Skeletal muscle tissue (tissue), 4 donors: ENCODE data around the gene CFAP100. TPM values are rescaled to one million over a fixed set of nuclear protein-coding genes. Genes with fewer than 3 reads are reported as not detected.

Source experiments
- H3K27ac ChIP-seq: one replicate; pipeline ENCODE4 v1.7.0; 2013; ENCODE audit warnings: mild to moderate bottlenecking, low read depth, low read length, inconsistent platforms
- H3K27me3 ChIP-seq, 3 donors: one replicate each; pipeline ENCODE4 v1.7.0; 2013; ENCODE audit warnings: low read length in 3 of 3; ENCODE audit not compliant: control insufficient read depth in 3 of 3, insufficient read depth in 3 of 3
- H3K36me3 ChIP-seq, 3 donors: one replicate each; pipeline ENCODE4 v1.7.0; 2013; ENCODE audit warnings: low read length in 3 of 3; ENCODE audit not compliant: control insufficient read depth in 3 of 3, insufficient read depth in 3 of 3
- H3K4me1 ChIP-seq, 3 donors: one replicate each; pipeline ENCODE4 v1.7.0; 2013; ENCODE audit warnings: low read length in 3 of 3, mild to moderate bottlenecking in 3 of 3; ENCODE audit not compliant: control insufficient read depth in 3 of 3, insufficient read depth in 3 of 3
- H3K4me3 ChIP-seq, 3 donors: one replicate each; pipeline ENCODE4 v1.7.0; 2013; ENCODE audit warnings: low read length in 3 of 3
- H3K9ac ChIP-seq, 3 donors: one replicate each; pipeline ENCODE4 v1.7.0; 2013; ENCODE audit warnings: low read length in 3 of 3, mild to moderate bottlenecking in 3 of 3, moderate library complexity in 2 of 3, low read depth in 1 of 3
- H3K9me3 ChIP-seq, 3 donors: one replicate each; pipeline ENCODE4 v1.7.0; 2013; ENCODE audit warnings: low read length in 3 of 3; ENCODE audit not compliant: control insufficient read depth in 3 of 3
- total RNA-seq: library from RNA; depleted of rRNA; stranded (reverse); fragments of >200 nt; gene quantifications from one replicate; pipeline ENCODE4 v1.2.3, GENCODE V29; 2014
- donor health status: Osteomylitis.

CFAP100 gene
- total RNA-seq, 1 donor from 2014 or later: not detected

DNA sequence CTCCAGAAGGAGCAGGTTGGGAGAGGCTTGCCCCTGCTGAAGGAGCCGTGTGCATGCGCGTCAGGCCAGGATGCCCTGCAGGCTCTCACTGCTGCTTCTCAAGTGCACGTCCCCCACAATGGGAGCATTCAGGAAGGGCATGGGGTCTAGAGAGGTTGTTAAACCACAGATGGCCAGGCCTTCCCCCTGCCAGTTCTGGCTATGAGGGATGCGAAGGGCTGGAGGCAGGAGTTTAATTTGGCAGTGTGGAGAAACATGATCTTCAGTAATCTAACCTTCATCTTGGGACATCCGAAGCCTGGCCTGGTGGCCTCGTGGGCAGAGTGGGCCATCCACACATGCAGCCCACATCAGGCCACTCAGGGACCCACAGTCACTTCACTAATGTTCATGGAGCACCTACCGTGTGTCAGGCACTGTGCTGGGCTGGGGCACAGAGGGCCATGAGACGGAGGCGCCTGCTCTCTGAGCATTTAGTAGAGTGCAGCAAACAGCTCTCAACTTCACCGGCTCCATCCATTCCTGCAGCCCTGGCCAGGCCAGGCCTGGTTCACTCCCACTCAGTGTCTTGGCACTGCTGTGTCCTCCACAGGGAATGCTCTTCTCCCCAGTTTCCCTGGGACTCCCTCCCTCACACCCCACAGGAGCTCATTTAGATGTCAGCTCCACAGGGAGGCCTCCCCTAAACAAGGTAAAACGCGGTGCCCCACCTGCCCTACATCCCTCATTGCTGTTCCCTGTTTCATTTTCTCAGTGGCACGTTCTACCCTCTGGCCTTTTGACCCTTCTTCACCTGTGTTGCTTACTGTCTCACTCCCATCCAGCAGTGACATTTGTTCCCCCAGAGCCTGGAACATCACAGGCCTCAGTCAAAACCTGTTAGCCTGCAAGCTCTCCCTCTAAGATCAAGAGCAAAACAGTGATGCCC, 4.0 kb downstream of the CFAP100 start:
- Histone ChIP-seq H3K4me1 (peaks cover 0 to 3% (median 2%) of the 10 kb centered on the region in 3 donors), H3K36me3 (no peaks in the 10 kb centered on the region), H3K27me3 (peaks cover 13 to 23% (median 21%) of the 10 kb centered on the region in 3 donors), H3K4me3 (no peak overlapping the region), H3K9ac (no peak overlapping the region), H3K27ac (no peak overlapping the region), H3K9me3 (no peaks in the 10 kb centered on the region)

DNA sequence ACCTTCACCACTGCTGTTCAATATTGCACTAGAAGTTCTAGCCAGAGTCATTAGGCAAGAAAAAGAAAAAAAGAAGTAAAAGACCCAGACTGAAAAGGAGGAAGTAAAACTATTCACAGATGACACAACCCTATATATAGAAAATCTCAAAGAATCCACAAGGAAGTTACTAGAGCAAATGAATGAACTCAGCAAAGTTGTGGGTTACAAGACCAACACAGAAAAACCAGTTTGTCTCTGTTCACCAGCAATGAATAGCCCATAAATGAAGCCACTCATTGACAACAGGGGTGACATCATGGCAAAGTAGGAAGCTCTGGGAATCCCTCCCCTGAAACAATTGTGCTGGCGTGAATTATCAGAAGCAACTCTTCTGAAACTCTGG, 4.6 kb downstream of the CFAP100 start:
- Histone ChIP-seq H3K4me3 (no peak overlapping the region), H3K36me3 (no peaks in the 10 kb centered on the region), H3K27ac (no peak overlapping the region)

DNA sequence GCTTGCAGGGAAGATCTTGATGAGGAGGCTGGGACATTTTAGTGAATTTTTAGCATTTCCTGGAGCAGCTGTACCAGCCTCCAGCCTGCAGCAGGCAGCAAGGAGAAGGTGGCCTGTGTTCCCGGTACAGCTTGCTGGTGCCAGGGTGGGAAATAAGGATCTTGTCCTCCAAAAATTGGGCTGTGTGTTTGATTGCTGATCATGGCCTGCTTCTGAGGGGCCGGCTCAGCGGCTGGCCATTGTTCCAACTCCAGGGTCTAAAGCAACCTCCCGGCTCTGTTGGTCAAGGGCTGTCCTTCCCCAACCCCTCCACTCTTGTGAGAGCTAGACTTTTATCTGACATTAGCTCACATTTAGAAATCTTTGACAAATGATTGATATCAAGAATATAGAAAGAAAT, 5.0 kb downstream of the CFAP100 start:
- H3K27me3 ChIP-seq: peaks cover 3 to 14% (median 11%) of the 10 kb centered on the region in 3 donors
- H3K9me3 ChIP-seq: no peaks in the 10 kb centered on the region
- no peak overlapping the region for H3K27ac ChIP-seq
- no peak overlapping the region for H3K9ac ChIP-seq
- H3K4me1 ChIP-seq: no peaks in the 10 kb centered on the region
- H3K36me3 ChIP-seq: no peaks in the 10 kb centered on the region
- H3K4me3 ChIP-seq: no peak overlapping the region

More for the DNA sequence above, 4.6 kb downstream of the CFAP100 start:
- H3K27me3 ChIP-seq: peaks cover 6 to 17% (median 14%) of the 10 kb centered on the region in 3 donors
- no peaks in the 10 kb centered on the region for H3K9me3 ChIP-seq
- H3K4me1 ChIP-seq: peaks cover 0 to 3% (median 2%) of the 10 kb centered on the region in 3 donors
- H3K9ac ChIP-seq: no peak overlapping the region

DNA sequence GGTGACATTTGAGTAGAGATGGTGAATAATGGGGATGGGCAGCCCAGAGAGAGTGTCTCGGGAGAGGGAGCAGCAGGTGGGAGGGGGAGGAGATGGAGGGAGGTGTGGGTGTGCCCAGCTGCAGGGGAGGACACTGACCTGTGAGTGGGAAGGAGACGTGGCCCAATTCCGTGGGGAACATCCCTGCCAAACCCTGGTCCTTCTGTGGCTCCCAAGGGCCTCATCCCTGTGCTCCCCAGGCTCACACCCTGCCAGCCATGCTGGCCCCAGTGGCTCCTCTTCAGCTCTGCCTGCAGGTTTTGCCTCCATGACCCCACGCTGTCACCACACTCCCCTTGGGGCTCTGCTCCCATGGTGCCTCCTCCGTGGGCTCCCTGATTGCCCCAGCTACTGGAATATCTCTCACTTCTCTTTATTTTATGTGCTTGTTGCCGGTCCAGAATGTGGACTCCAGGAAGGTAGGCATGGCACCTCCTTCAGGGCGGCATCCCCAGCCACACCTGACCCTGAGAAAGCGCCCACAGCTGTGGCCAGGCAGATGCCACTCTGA, 7.0 kb downstream of the CFAP100 start:
- H3K9ac ChIP-seq: no peak overlapping the region
- no peaks in the 10 kb centered on the region for H3K9me3 ChIP-seq
- H3K27me3 ChIP-seq: peaks cover 7 to 8% (median 7%) of the 10 kb centered on the region in 3 donors
- no peaks in the 10 kb centered on the region for H3K4me1 ChIP-seq
- H3K4me3 ChIP-seq: no peak overlapping the region
- no peak overlapping the region for H3K27ac ChIP-seq
- no peaks in the 10 kb centered on the region for H3K36me3 ChIP-seq

GRCh38 chr3:126402178-126402577, 7.5 kb downstream of the CFAP100 start:
- no peaks in the 10 kb centered on the region for H3K4me1 ChIP-seq

GRCh38 chr3:126402666-126403302, 8.1 kb downstream of the CFAP100 start:
- Histone ChIP-seq H3K9ac (no peak overlapping the region), H3K9me3 (no peaks in the 10 kb centered on the region), H3K27me3 (peaks cover 13 to 16% (median 15%) of the 10 kb centered on the region in 3 donors), H3K4me1 (no peaks in the 10 kb centered on the region), H3K4me3 (no peak overlapping the region), H3K27ac (no peak overlapping the region), H3K36me3 (no peaks in the 10 kb centered on the region)

More at GRCh38 chr3:126402178-126402577, 7.5 kb downstream of the CFAP100 start:
- Histone ChIP-seq H3K27ac (no peak overlapping the region), H3K9me3 (no peaks in the 10 kb centered on the region), H3K27me3 (peaks cover 8 to 12% (median 11%) of the 10 kb centered on the region in 3 donors), H3K4me3 (no peak overlapping the region), H3K36me3 (no peaks in the 10 kb centered on the region), H3K9ac (no peak overlapping the region)

GRCh38 chr3:126406389-126407296, 11.9 kb downstream of the CFAP100 start:
- Histone ChIP-seq H3K4me1 (no peaks in the 10 kb centered on the region), H3K9me3 (no peaks in the 10 kb centered on the region), H3K36me3 (no peaks in the 10 kb centered on the region), H3K9ac (no peak overlapping the region), H3K27ac (no peak overlapping the region), H3K4me3 (no peak overlapping the region), H3K27me3 (peaks cover 20 to 29% (median 28%) of the 10 kb centered on the region in 3 donors)

DNA sequence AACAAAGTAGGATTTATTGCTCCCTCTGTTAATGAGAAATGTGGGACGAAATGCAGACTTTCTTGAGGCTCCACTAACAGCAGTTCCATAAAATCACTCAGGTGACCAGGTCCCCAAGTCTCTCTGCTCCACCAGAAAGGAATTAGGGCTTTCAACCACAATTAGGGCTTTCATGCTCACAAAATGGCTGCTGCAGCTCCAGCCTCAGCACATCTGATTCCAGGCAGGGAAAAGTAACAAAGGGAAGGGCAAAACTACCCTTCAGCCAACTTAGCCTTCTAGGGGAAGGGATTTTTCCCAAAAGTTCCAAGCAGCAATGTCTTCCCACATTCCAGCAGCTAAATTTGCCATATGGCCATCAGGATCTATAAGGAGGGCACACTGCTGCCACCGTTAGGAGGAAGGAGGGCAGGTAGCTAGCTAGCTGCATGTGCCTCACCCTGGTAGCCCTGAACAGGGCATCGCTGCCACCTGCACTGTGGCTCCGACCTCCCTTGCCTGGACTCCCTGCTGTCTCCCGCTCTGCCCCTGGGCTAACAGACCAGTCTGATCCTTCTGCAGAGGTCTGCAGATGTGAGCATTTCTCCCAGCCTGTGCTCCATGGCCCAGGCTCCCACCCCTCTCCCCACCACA, 12.8 kb downstream of the CFAP100 start:
- Histone ChIP-seq H3K9ac (no peak overlapping the region), H3K36me3 (no peaks in the 10 kb centered on the region), H3K4me3 (no peak overlapping the region), H3K4me1 (no peaks in the 10 kb centered on the region), H3K27ac (no peak overlapping the region), H3K9me3 (no peaks in the 10 kb centered on the region), H3K27me3 (peaks cover 13 to 30% (median 28%) of the 10 kb centered on the region in 3 donors)

DNA sequence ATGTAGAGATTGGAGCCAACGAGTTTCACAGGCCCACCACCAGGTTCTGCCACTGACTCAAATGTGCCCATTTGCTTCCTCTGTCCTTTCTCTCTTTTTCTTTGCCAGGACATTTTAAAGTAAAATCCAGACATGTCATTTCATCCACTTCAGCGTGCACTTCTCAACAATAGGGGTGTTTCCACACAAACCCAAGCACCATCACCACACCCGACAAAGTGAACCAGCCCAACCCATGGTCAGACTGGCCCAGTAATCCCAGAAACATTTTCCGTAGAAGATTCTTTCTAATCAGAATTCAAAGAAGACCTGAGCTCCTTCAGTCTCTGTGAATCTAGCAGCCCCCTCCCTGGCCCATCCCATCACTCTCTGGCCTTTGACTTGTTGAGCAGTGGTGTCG, 13.4 kb downstream of the CFAP100 start:
- no peaks in the 10 kb centered on the region for H3K9me3 ChIP-seq
- no peaks in the 10 kb centered on the region for H3K36me3 ChIP-seq
- H3K4me1 ChIP-seq: no peaks in the 10 kb centered on the region
- H3K9ac ChIP-seq: no peak overlapping the region
- no peak overlapping the region for H3K27ac ChIP-seq
- H3K4me3 ChIP-seq: no peak overlapping the region
- H3K27me3 ChIP-seq: peaks cover 16 to 32% (median 28%) of the 10 kb centered on the region in 3 donors
